WI38 (cell line): ENCODE results near the gene EVC2.

Experiments used
- H3K4me3 ChIP-seq: 2 replicates; pipeline ENCODE4 v1.5.1; 2011; ENCODE audit warnings: low read depth, mild to moderate bottlenecking, control low read depth, low read length
- TF ChIP-seq, protein P1 (sequence below): IDR thresholded peaks from 2 replicates; pipeline ENCODE4 v1.5.1; 2012; ENCODE audit warnings: low read depth, mild to moderate bottlenecking, control low read depth, low read length

The EVC2 gene

DNA sequence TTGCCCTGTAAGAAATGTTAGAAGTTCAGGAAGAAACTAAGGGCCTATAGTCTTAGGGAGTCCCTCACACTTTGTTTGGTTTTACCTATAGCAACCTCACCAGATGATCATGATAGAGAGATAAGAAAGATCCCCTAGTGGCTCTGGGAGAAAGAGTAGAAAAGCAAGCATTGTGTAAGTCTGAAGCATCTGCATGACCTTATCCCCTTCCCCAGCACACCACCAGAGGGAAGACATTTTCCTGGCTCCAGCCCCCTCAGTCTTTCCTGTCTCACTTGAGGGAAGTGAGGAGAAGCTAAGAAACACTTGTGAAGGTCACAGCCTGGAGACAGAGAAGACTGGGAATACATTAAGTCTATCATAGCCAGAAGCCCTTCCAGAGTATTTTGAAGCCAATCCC lies 154.0 kb downstream of the EVC2 start:
- no peak overlapping the region for H3K4me3 ChIP-seq
- TF ChIP-seq, protein P1, sequence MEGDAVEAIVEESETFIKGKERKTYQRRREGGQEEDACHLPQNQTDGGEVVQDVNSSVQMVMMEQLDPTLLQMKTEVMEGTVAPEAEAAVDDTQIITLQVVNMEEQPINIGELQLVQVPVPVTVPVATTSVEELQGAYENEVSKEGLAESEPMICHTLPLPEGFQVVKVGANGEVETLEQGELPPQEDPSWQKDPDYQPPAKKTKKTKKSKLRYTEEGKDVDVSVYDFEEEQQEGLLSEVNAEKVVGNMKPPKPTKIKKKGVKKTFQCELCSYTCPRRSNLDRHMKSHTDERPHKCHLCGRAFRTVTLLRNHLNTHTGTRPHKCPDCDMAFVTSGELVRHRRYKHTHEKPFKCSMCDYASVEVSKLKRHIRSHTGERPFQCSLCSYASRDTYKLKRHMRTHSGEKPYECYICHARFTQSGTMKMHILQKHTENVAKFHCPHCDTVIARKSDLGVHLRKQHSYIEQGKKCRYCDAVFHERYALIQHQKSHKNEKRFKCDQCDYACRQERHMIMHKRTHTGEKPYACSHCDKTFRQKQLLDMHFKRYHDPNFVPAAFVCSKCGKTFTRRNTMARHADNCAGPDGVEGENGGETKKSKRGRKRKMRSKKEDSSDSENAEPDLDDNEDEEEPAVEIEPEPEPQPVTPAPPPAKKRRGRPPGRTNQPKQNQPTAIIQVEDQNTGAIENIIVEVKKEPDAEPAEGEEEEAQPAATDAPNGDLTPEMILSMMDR, result no peak

DNA sequence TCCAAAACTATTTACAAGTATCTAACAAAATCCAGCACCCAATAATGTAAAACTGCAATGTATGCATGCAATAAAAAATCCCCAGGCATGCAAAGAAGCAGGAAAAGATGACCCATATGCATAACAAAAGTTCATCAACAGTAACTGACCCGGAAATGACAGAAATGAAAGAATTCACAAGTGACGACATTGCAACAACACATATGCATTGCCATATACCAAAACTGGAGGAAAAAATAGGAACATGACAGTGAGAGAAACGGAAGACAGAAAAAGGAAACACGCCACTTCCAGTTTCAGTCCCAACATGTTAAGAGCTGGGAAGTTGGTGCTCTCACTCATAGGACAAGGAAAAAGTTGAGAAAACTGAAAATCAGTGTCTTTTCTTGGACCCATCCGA lies 154.6 kb downstream of the EVC2 start:
- TF ChIP-seq, protein P1, result no peak

DNA sequence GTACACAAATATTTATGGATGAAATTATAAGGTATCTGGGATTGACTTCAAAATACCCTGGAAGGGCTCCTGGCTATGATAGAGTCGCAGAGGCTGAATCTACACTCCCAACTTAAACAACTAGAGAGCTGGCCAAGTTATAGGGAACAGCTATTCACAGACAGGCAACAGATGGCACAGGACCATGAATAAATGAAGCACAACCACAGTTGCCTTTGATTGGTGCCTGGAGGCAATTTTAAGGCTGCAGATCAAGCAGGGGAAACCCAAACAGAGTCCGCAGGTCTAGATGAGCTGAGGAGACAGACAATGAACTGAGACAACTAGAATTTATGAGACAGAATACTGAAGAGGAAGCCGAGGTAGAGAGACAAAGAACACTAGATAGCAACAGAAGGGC lies 155.9 kb downstream of the EVC2 start:
- TF ChIP-seq, protein P1, result no peak
- H3K4me3 ChIP-seq, result no peak overlapping the region

More for the DNA sequence above, 154.6 kb downstream of the EVC2 start:
- no peak overlapping the region for H3K4me3 ChIP-seq

DNA sequence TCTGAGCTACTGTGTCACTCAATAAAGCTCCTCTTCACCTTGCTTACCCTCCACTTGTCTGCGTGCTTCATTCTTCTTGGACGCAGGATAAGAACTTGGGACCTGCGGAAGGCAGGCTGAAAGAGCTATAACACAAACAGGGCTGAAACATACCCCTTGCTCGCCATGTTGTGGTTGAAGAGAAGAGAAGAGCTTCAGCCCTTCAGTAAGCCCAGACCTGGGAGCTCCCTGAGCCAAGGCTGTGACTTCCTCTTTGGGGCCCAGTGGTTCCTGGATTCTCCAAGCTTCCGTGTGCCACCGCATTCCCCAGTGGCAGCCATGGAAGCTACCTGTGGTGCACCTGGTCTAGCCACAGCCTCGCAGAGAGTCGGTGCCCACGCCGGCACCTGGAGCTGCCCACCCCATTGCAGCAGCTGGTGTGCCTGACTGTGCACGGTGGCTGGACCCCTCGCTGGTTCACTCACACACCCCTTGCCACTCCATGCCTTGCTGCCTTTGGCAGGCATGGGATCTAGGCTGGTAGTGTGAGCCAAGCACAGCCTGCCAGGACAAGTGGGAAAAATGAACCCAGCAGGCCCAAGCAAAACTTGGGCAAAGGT lies 160.6 kb downstream of the EVC2 start:
- TF ChIP-seq, protein P1, result no peak
- no peak overlapping the region for H3K4me3 ChIP-seq

DNA sequence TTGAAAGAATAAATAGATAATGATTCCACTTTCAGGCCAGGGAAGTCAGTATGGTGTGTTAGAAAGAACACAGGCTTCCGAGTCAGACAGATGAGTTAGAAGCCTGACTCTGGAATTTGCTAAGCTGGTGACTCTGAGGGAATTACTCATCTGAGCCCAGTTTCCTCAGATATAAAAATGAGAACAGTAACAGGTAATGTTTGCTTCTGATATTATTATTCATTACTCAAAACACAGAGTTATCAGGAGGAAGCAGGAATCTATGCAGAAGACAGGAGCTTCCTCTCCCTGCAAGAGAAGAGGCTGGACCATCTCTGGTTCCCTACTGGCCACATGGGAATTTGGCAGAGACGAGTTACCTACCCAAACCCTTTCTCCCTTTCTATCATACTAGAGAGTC lies 163.1 kb downstream of the EVC2 start:
- H3K4me3 ChIP-seq, result no peak overlapping the region
- TF ChIP-seq, protein P1, result no peak

DNA sequence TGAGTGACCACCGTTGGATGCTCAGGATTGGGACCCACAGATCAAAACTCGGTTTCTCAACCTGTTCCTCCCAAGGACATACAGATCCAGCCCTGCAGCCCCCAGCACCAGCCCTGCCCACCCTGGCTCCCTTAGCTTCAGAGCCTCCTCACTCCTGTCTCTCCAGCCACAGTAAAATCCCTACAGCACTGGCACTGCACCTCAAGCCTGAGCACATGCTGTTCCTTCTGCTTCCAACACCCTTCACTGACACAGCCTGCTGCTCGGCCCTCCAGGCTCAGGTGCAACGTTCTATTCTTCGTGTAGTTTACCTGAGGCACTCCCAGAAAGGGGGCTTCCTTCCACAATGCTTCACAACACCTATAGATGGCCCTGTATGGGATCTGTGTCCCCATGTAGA lies 163.6 kb downstream of the EVC2 start:
- TF ChIP-seq, protein P1, result no peak

DNA sequence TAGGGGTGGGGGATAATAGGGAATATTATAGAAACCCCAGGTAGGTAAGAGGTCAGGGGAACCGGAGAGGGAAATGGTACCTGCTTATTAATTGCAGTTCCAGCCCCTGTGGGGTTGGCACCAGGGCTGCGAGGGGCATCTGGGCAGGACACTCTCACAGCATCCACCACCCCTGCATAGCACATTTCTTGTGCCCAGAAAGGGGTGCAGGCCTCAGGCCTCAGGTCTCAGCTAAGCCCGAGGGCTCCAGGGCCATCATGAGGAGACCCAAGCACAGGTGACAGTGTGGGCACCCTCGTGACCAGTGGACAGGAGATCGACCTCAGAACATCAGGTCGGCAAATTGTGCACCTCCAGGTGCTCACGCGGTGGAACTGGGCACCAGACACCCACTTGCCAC lies 164.7 kb downstream of the EVC2 start:
- no peak overlapping the region for H3K4me3 ChIP-seq
- TF ChIP-seq, protein P1, result no peak

More for the DNA sequence above, 163.6 kb downstream of the EVC2 start:
- H3K4me3 ChIP-seq, result no peak overlapping the region
